ENCODE measurements around the gene KRTAP9-2. TPM values are rescaled to one million over a fixed set of nuclear protein-coding genes. Genes with fewer than 3 reads are reported as not detected.
"Not testable (repeated sequence)": the region's sequence is repeated elsewhere in the genome, so short reads cannot be mapped to it uniquely, and the experiment has no call there.

KRTAP9-2 gene
- total RNA-seq, 4 donors from 2014 or later = not detected

GRCh38 chr17:41184480-41184961 lies 41.9 kb upstream of the KRTAP9-2 start, which contains the start of gene KRTAP4-1:
KRTAP4-1 (minus strand) TSS chr17:41184911; CDS start chr17:41184854, 57 bp downstream.
- 68 to 74% methylated on average over 7 to 9 of the region's 9 CpGs for WGBS, 2 donors
- no peak for TF ChIP-seq CTCF (IDR thresholded peaks at IDR 0.05)
- no peak for TF ChIP-seq POLR2A (IDR thresholded peaks at IDR 0.05)
- no peaks in the 10 kb centered on the region for H3K36me3 ChIP-seq
- no peaks in the 10 kb centered on the region for H3K9me3 ChIP-seq
- no peak within 1 kb of the TSS for H3K27ac ChIP-seq
- H3K4me1 ChIP-seq = no peaks in the 10 kb centered on the region
- intact Hi-C loops (cut with DNase I) = no loop called here
- H3K4me3 ChIP-seq (replicated peaks in 1 of 3) = no peak within 1 kb of the TSS
- DNase-seq = no peak
- H3K27me3 ChIP-seq = no peaks in the 10 kb centered on the region

- WGBS, 2 donors = 69 to 71% methylated on average over 1 of the region's 1 CpG
- H3K9me3 ChIP-seq = no peaks in the 10 kb centered on the region
- no peak overlapping the region for H3K27ac ChIP-seq
- no peak overlapping the region for H3K4me3 ChIP-seq (replicated peaks in 1 of 3)
- intact Hi-C loops (cut with DNase I) = no loop called here
- TF ChIP-seq CTCF (IDR thresholded peaks at IDR 0.05) = no peak
- no peaks in the 10 kb centered on the region for H3K4me1 ChIP-seq
- H3K36me3 ChIP-seq = no peaks in the 10 kb centered on the region
- H3K27me3 ChIP-seq = no peaks in the 10 kb centered on the region
- no peak for DNase-seq
Measured at GRCh38 chr17:41185001-41185400, 41.4 kb upstream of the KRTAP9-2 start.

- no peak overlapping the region for H3K27ac ChIP-seq
- no peaks in the 10 kb centered on the region for H3K4me1 ChIP-seq
- intact Hi-C loops (cut with DNase I) = no loop called here
- no peaks in the 10 kb centered on the region for H3K36me3 ChIP-seq
- no peaks in the 10 kb centered on the region for H3K27me3 ChIP-seq
- no peak overlapping the region for H3K4me3 ChIP-seq (replicated peaks in 1 of 3)
- no peaks in the 10 kb centered on the region for H3K9me3 ChIP-seq
- TF ChIP-seq POLR2A (IDR thresholded peaks at IDR 0.05) (no peak), CTCF (IDR thresholded peaks at IDR 0.05) (no peak)
- no peak for DNase-seq
- WGBS, 2 donors = 64 to 90% methylated on average over 2 of the region's 2 CpGs
Measured at GRCh38 chr17:41186872-41187271, 39.6 kb upstream of the KRTAP9-2 start.

- H3K4me1 ChIP-seq; H3K9me3 ChIP-seq; H3K36me3 ChIP-seq; DNase-seq; intact Hi-C loops (cut with DNase I); H3K4me3 ChIP-seq (replicated peaks in 1 of 3); H3K27ac ChIP-seq; H3K27me3 ChIP-seq: not testable (repeated sequence)
- WGBS, 2 donors = 57% methylated on average over 1 of the region's 1 CpG; no CpG with 5 or more reads in 1 of the 2 donors
Measured at GRCh38 chr17:41189837-41190318, 36.6 kb upstream of the KRTAP9-2 start, which contains the start of gene KRTAP9-1. KRTAP9-1 (plus strand) TSS chr17:41189887; CDS start chr17:41189887, 0 bp downstream.

- Histone ChIP-seq H3K27me3 (no peaks in the 10 kb centered on the region), H3K4me1 (no peaks in the 10 kb centered on the region), H3K36me3 (no peaks in the 10 kb centered on the region), H3K27ac (no peak overlapping the region), H3K9me3 (no peaks in the 10 kb centered on the region), H3K4me3 (replicated peaks in 1 of 3) (no peak overlapping the region)
- 80 to 89% methylated on average over 3 of the region's 3 CpGs for WGBS, 2 donors
- TF ChIP-seq POLR2A (IDR thresholded peaks at IDR 0.05) (no peak), CTCF (IDR thresholded peaks at IDR 0.05) (no peak)
- intact Hi-C loops (cut with DNase I) = no loop called here
- DNase-seq = no peak
Measured at GRCh38 chr17:41190328-41190727, 36.1 kb upstream of the KRTAP9-2 start.
